Stimulated activated CD4-positive, alpha-beta T cell treated with anti-CD3 and anti-CD28 coated beads, Interleukin-2, amount 100 ng/mL, for 24 hours (primary cell): ENCODE measurements around the gene SCAMP5.
A peak's percentile ranks its signal among the peaks of the same experiment; 100 is the strongest.

Source experiments
- DNase-seq, 2 donors: peaks; one replicate each; pipeline ENCODE4 v3.0.0-alpha.2; 2020

The SCAMP5 gene

GRCh38 chr15:75023872-75024636 lies 28.7 kb downstream of the SCAMP5 start:
- peak in 1 of 2 donors; percentile 24 for DNase-seq

GRCh38 chr15:75025107-75025506 lies 29.7 kb downstream of the SCAMP5 start:
- no peak for DNase-seq

GRCh38 chr15:75025548-75026260 lies 30.3 kb downstream of the SCAMP5 start:
- no peak for DNase-seq

- DNase-seq = no peak
These were observed 32.2 kb downstream of the SCAMP5 start for GRCh38 chr15:75027551-75027950.

- no peak for DNase-seq
These were observed 33.6 kb downstream of the SCAMP5 start for GRCh38 chr15:75028991-75029377.

GRCh38 chr15:75029378-75030022 lies 34.1 kb downstream of the SCAMP5 start:
- DNase-seq = peak; percentile 92 to 93

- no peak for DNase-seq
These were observed 34.7 kb downstream of the SCAMP5 start for GRCh38 chr15:75030023-75030413.

- DNase-seq = no peak
These were observed 35.1 kb downstream of the SCAMP5 start for GRCh38 chr15:75030424-75030823.

GRCh38 chr15:75031848-75032247 lies 36.5 kb downstream of the SCAMP5 start:
- DNase-seq = no peak

GRCh38 chr15:75032395-75032794 lies 37.0 kb downstream of the SCAMP5 start:
- no peak for DNase-seq

- DNase-seq = no peak
These were observed 38.4 kb downstream of the SCAMP5 start for GRCh38 chr15:75033809-75034208.

- no peak for DNase-seq
These were observed 39.3 kb downstream of the SCAMP5 start for GRCh38 chr15:75034615-75035014.

GRCh38 chr15:75036212-75036616 lies 40.9 kb downstream of the SCAMP5 start:
- DNase-seq = no peak

- DNase-seq = no peak
These were observed 42.3 kb downstream of the SCAMP5 start for GRCh38 chr15:75037685-75038084.

- DNase-seq = no peak
These were observed 42.9 kb downstream of the SCAMP5 start for GRCh38 chr15:75038231-75038630.

GRCh38 chr15:75042730-75043508 lies 47.6 kb downstream of the SCAMP5 start:
- DNase-seq = peak; percentile 54 to 64

- DNase-seq = no peak
These were observed 48.3 kb downstream of the SCAMP5 start for GRCh38 chr15:75043509-75044257.

- no peak for DNase-seq
These were observed 49.0 kb downstream of the SCAMP5 start for GRCh38 chr15:75044258-75044878.

- no peak for DNase-seq
These were observed 50.1 kb downstream of the SCAMP5 start for GRCh38 chr15:75045332-75046015.

- no peak for DNase-seq
These were observed 53.0 kb downstream of the SCAMP5 start for GRCh38 chr15:75048394-75048793.

GRCh38 chr15:75049392-75049791 lies 54.0 kb downstream of the SCAMP5 start:
- DNase-seq = no peak
